ENCODE measurements around the gene TCP1.
A peak's percentile ranks its signal among the peaks of the same experiment; 100 is the strongest.
"Not testable (repeated sequence)": the region's sequence is repeated elsewhere in the genome, so short reads cannot be mapped to it uniquely, and the experiment has no call there.

Gene TCP1

GRCh38 chr6:159753081-159753872 is 36.1 kb downstream of the TCP1 start:
- Mint-ChIP-seq H3K4me1 (peaks cover under 1% of the 10 kb centered on the region), H3K36me3 (peaks cover 66% of the 10 kb centered on the region), H3K27me3 (no peaks in the 10 kb centered on the region)

GRCh38 chr6:159751448-159751847 is 38.0 kb downstream of the TCP1 start:
- peaks cover 61% of the 10 kb centered on the region for H3K36me3 Mint-ChIP-seq
- CTCF ChIA-PET = no interaction called here
- H3K9me3 Mint-ChIP-seq = no peaks in the 10 kb centered on the region
- H3K27me3 Mint-ChIP-seq = no peaks in the 10 kb centered on the region
- H3K27ac Mint-ChIP-seq = no peak overlapping the region
- DNase-seq = no peak
- no peak overlapping the region for H3K4me3 Mint-ChIP-seq
- no peaks in the 10 kb centered on the region for H3K4me1 Mint-ChIP-seq

More at GRCh38 chr6:159753081-159753872, 36.1 kb downstream of the TCP1 start:
- DNase-seq = no peak
- no peak overlapping the region for H3K27ac Mint-ChIP-seq
- H3K4me3 Mint-ChIP-seq = no peak overlapping the region
- H3K9me3 Mint-ChIP-seq = no peaks in the 10 kb centered on the region
- CTCF ChIA-PET = interaction anchor here (0.7 kb wide), 1 partner anchor 37 kb away, joined by 3 read pairs; no protein-coding TSS in a partner anchor

- CTCF ChIA-PET, H3K9me3 Mint-ChIP-seq, H3K4me1 Mint-ChIP-seq, H3K4me3 Mint-ChIP-seq, DNase-seq, H3K27me3 Mint-ChIP-seq: not testable (repeated sequence)
- peak overlapping the region; percentile 13 for H3K27ac Mint-ChIP-seq
- peaks cover 62% of the 10 kb centered on the region for H3K36me3 Mint-ChIP-seq
These were observed 41.3 kb downstream of the TCP1 start for GRCh38 chr6:159748127-159748526.

GRCh38 chr6:159746759-159747158 is 42.6 kb downstream of the TCP1 start:
- CTCF ChIA-PET = interaction anchor here (0.9 to 1.2 kb wide), 2 partner anchors 9 to 17 kb away, joined by 3 read pairs; no protein-coding TSS in a partner anchor
- DNase-seq = no peak
- no peaks in the 10 kb centered on the region for H3K27me3 Mint-ChIP-seq
- peaks cover 10% of the 10 kb centered on the region for H3K4me1 Mint-ChIP-seq
- peaks cover 63% of the 10 kb centered on the region for H3K36me3 Mint-ChIP-seq
- H3K27ac Mint-ChIP-seq = no peak overlapping the region
- H3K9me3 Mint-ChIP-seq = no peaks in the 10 kb centered on the region
- H3K4me3 Mint-ChIP-seq = no peak overlapping the region

GRCh38 chr6:159745081-159745480 is 44.3 kb downstream of the TCP1 start:
- Mint-ChIP-seq H3K4me1 (peaks cover 13% of the 10 kb centered on the region), H3K27ac (no peak overlapping the region), H3K9me3 (no peaks in the 10 kb centered on the region), H3K36me3 (peaks cover 69% of the 10 kb centered on the region), H3K4me3 (no peak overlapping the region), H3K27me3 (no peaks in the 10 kb centered on the region)
- no peak for DNase-seq
- CTCF ChIA-PET = no interaction called here

GRCh38 chr6:159742165-159742564 is 47.2 kb downstream of the TCP1 start:
- Mint-ChIP-seq H3K36me3 (peaks cover 51% of the 10 kb centered on the region), H3K9me3 (no peaks in the 10 kb centered on the region), H3K4me3 (no peak overlapping the region), H3K27me3 (no peaks in the 10 kb centered on the region), H3K4me1 (peaks cover 24% of the 10 kb centered on the region), H3K27ac (no peak overlapping the region)
- CTCF ChIA-PET = no interaction called here
- DNase-seq = no peak

- Mint-ChIP-seq H3K4me1 (peaks cover 26% of the 10 kb centered on the region), H3K27me3 (no peaks in the 10 kb centered on the region), H3K4me3 (no peak overlapping the region), H3K9me3 (no peaks in the 10 kb centered on the region), H3K36me3 (peaks cover 33% of the 10 kb centered on the region), H3K27ac (no peak overlapping the region)
- CTCF ChIA-PET = no interaction called here
- DNase-seq = no peak
These were observed 50.1 kb downstream of the TCP1 start for GRCh38 chr6:159739341-159739740.

- Mint-ChIP-seq H3K4me3 (no peak overlapping the region), H3K27ac (no peak overlapping the region), H3K4me1 (peaks cover 37% of the 10 kb centered on the region), H3K9me3 (no peaks in the 10 kb centered on the region), H3K27me3 (no peaks in the 10 kb centered on the region), H3K36me3 (peaks cover 21% of the 10 kb centered on the region)
- DNase-seq = no peak
- CTCF ChIA-PET = interaction anchor here (1.2 to 1.4 kb wide), 2 partner anchors 10 to 19 kb away, joined by 3 read pairs; no protein-coding TSS in a partner anchor
These were observed 52.5 kb downstream of the TCP1 start for GRCh38 chr6:159736908-159737307.

GRCh38 chr6:159733395-159733794 is 56.0 kb downstream of the TCP1 start:
- H3K4me3 Mint-ChIP-seq, CTCF ChIA-PET, H3K9me3 Mint-ChIP-seq, DNase-seq, H3K27me3 Mint-ChIP-seq: not testable (repeated sequence)
- Mint-ChIP-seq H3K27ac (peak overlapping the region; percentile 58), H3K4me1 (peaks cover 62% of the 10 kb centered on the region), H3K36me3 (peaks cover 28% of the 10 kb centered on the region)

- H3K9me3 Mint-ChIP-seq, H3K27ac Mint-ChIP-seq, H3K4me3 Mint-ChIP-seq, H3K27me3 Mint-ChIP-seq, DNase-seq, CTCF ChIA-PET: not testable (repeated sequence)
- Mint-ChIP-seq H3K36me3 (peaks cover 32% of the 10 kb centered on the region), H3K4me1 (peaks cover 54% of the 10 kb centered on the region)
These were observed 56.9 kb downstream of the TCP1 start for GRCh38 chr6:159732550-159732949.

- peak overlapping the region; percentile 18 for H3K4me3 Mint-ChIP-seq
- peaks cover 7% of the 10 kb centered on the region for H3K27me3 Mint-ChIP-seq
- H3K36me3 Mint-ChIP-seq = peaks cover 30% of the 10 kb centered on the region
- no peaks in the 10 kb centered on the region for H3K9me3 Mint-ChIP-seq
- CTCF ChIA-PET = interaction anchor here (1.0 kb wide), 1 partner anchor 16 kb away, joined by 3 read pairs; no protein-coding TSS in a partner anchor
- no peak for DNase-seq
- no peak overlapping the region for H3K27ac Mint-ChIP-seq
- H3K4me1 Mint-ChIP-seq = peaks cover 60% of the 10 kb centered on the region
These were observed 59.1 kb downstream of the TCP1 start for GRCh38 chr6:159730332-159730676.

- H3K4me1 Mint-ChIP-seq = peaks cover 62% of the 10 kb centered on the region
These were observed 59.6 kb downstream of the TCP1 start for GRCh38 chr6:159729598-159730331.

GRCh38 chr6:159728531-159728964 is 60.9 kb downstream of the TCP1 start:
- Mint-ChIP-seq H3K27ac (peak overlapping the region; percentile 95), H3K27me3 (peaks cover 7% of the 10 kb centered on the region), H3K4me1 (peaks cover 62% of the 10 kb centered on the region), H3K4me3 (peak overlapping the region; percentile 88), H3K9me3 (peaks cover 1% of the 10 kb centered on the region), H3K36me3 (peaks cover 37% of the 10 kb centered on the region)
- DNase-seq = no peak
- CTCF ChIA-PET = interaction anchor here (1.6 kb wide), 1 partner anchor 37 kb away, joined by 7 read pairs; no protein-coding TSS in a partner anchor

More at GRCh38 chr6:159729598-159730331, 59.6 kb downstream of the TCP1 start:
- CTCF ChIA-PET = interaction anchor here (1.0 to 1.6 kb wide), 2 partner anchors 17 to 38 kb away, joined by 3 to 7 read pairs; no protein-coding TSS in a partner anchor
- H3K4me3 Mint-ChIP-seq = peak overlapping the region; percentile 88
- H3K36me3 Mint-ChIP-seq = peaks cover 30% of the 10 kb centered on the region
- H3K27ac Mint-ChIP-seq = peak overlapping the region; percentile 24
- no peaks in the 10 kb centered on the region for H3K9me3 Mint-ChIP-seq
- DNase-seq = no peak
- H3K27me3 Mint-ChIP-seq = peaks cover 7% of the 10 kb centered on the region

Data from activated naive CD4-positive, alpha-beta T cell treated with anti-CD3 and anti-CD28 coated beads, Interleukin-2, amount 10 ng/mL, durations not matched to agents 7 days and 5 days (primary cell).